Brain microvascular endothelial cell (primary cell): ENCODE data around the gene GAA.

Experiments
- DNase-seq: peaks from one replicate; pipeline ENCODE4 v3.0.0-alpha.2; 2020
- H3K27ac ChIP-seq: fragments of 250-450 bp; sonication (Bioruptor Pico); 2 replicates; pipeline ENCODE4 v1.5.1; 2020; ENCODE audit warnings: mild to moderate bottlenecking, moderate library complexity
- H3K27me3 ChIP-seq: fragments of 250-450 bp; sonication (Bioruptor Pico); replicated peaks from 2 replicates; pipeline ENCODE4 v1.5.1; 2020; ENCODE audit warnings: mild to moderate bottlenecking
- H3K36me3 ChIP-seq: fragments of 250-450 bp; sonication (Bioruptor Pico); replicated peaks from 2 replicates; pipeline ENCODE4 v1.5.1; 2020; ENCODE audit warnings: mild to moderate bottlenecking
- H3K4me3 ChIP-seq: 2 replicates; pipeline ENCODE4 v1.5.1; 2011; ENCODE audit warnings: low read depth, mild to moderate bottlenecking, control low read depth, low read length, moderate library complexity
- CTCF ChIP-seq: IDR thresholded peaks from 2 replicates; pipeline ENCODE4 v1.5.1; 2011; ENCODE audit warnings: low read depth, mild to moderate bottlenecking, moderate library complexity, low read length, control low read depth, inconsistent platforms; ENCODE audit errors: missing control alignments
- in situ Hi-C: cut with HindIII; loops from 2 replicates; pipeline ENCODE4 v1.10.0; 2017; ENCODE audit warnings: low sequenced_read_pairs, low pct_ligation_motif_present

The GAA gene

GRCh38 chr17:80080081-80080480 is 21.3 kb upstream of the GAA start:
- Histone ChIP-seq H3K4me3 (no peak overlapping the region), H3K27ac (no peak overlapping the region), H3K36me3 (no peaks in the 10 kb centered on the region), H3K27me3 (no peaks in the 10 kb centered on the region)
- no peak for TF ChIP-seq CTCF
- DNase-seq: peak; percentile 29
- in situ Hi-C loops: no loop called here

- Histone ChIP-seq H3K36me3 (no peaks in the 10 kb centered on the region), H3K27me3 (no peaks in the 10 kb centered on the region), H3K27ac (no peak overlapping the region), H3K4me3 (no peak overlapping the region)
- in situ Hi-C loops: no loop called here
- no peak for TF ChIP-seq CTCF
- DNase-seq: no peak
Observed at GRCh38 chr17:80081596-80081995, 19.8 kb upstream of the GAA start.

GRCh38 chr17:80082403-80083135 is 18.8 kb upstream of the GAA start:
- no peak overlapping the region for H3K4me3 ChIP-seq
- TF ChIP-seq CTCF: peak; percentile 80
- no peaks in the 10 kb centered on the region for H3K36me3 ChIP-seq
- H3K27ac ChIP-seq: no peak overlapping the region
- DNase-seq: peak; percentile 50
- in situ Hi-C loops: no loop called here
- H3K27me3 ChIP-seq: no peaks in the 10 kb centered on the region

GRCh38 chr17:80083136-80083661 is 18.2 kb upstream of the GAA start:
- DNase-seq: no peak
- in situ Hi-C loops: no loop called here
- no peak overlapping the region for H3K4me3 ChIP-seq
- TF ChIP-seq CTCF: no peak
- no peaks in the 10 kb centered on the region for H3K36me3 ChIP-seq
- H3K27me3 ChIP-seq: no peaks in the 10 kb centered on the region
- no peak overlapping the region for H3K27ac ChIP-seq

GRCh38 chr17:80084773-80085172 is 16.6 kb upstream of the GAA start:
- DNase-seq: no peak
- in situ Hi-C loops: no loop called here
- Histone ChIP-seq H3K27me3 (no peaks in the 10 kb centered on the region), H3K27ac (no peak overlapping the region), H3K36me3 (no peaks in the 10 kb centered on the region), H3K4me3 (no peak overlapping the region)
- TF ChIP-seq CTCF: no peak

GRCh38 chr17:80086081-80086480 is 15.3 kb upstream of the GAA start:
- no peak for TF ChIP-seq CTCF
- in situ Hi-C loops: no loop called here
- no peak overlapping the region for H3K27ac ChIP-seq
- no peak overlapping the region for H3K4me3 ChIP-seq
- no peaks in the 10 kb centered on the region for H3K27me3 ChIP-seq
- no peak for DNase-seq
- H3K36me3 ChIP-seq: no peaks in the 10 kb centered on the region
